ENCODE measurements around the gene CTNND2.

Gene CTNND2

DNA sequence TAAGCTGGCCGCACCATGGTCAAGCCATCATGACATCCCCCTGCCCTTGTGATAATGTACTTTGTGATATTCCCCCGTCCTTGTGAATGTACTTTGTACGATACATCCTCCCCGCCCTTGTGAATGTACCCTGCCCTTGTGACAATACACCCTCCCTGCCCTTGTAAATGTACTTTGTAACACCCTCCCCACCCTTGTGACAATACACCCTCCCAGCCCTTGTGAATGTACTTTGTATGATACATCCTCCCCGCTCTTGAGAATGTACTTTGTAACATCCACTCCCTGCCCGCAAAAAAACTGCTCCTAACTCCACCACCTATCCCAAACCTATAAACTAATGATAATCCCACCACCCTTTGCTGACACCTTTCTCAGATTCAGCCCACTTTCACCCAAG is 313.8 kb downstream of the CTNND2 start:
- H3K36me3 ChIP-seq (ENCODE audit: control insufficient read depth in 4 of 4, insufficient read depth in 4 of 4, low read length in 3 of 4), result no peaks in the 10 kb centered on the region
- 96% methylated on average over 6 of the region's 6 CpGs for WGBS (ENCODE audit: insufficient coverage)
- H3K9me3 ChIP-seq (ENCODE audit: control extremely low read depth in 1 of 5, control insufficient read depth in 4 of 5, insufficient read depth in 2 of 5, low read depth in 1 of 5, low read length in 4 of 5), result no peaks in the 10 kb centered on the region
- peaks cover 0 to 3% (median 1%) of the 10 kb centered on the region in 4 experiments for H3K4me1 ChIP-seq (ENCODE audit: control extremely low read depth in 1 of 4, control insufficient read depth in 4 of 4, insufficient read depth in 4 of 4, low read length in 3 of 4)
- no peaks in the 10 kb centered on the region for H3K27me3 ChIP-seq (replicated peaks in 2 of 5; ENCODE audit: control insufficient read depth in 4 of 5, insufficient read depth in 5 of 5, low read length in 4 of 5)
- H3K4me3 ChIP-seq (ENCODE audit: control insufficient read depth in 1 of 7, extremely low read depth in 1 of 7, insufficient read depth in 4 of 7, low read depth in 2 of 7, low read length in 6 of 7), result no peak overlapping the region
- ChIA-PET CTCF (no interaction called here), POLR2A (no interaction called here)
- H3K27ac ChIP-seq (ENCODE audit: insufficient read depth in 1 of 2, low read depth in 1 of 2, low read length in 2 of 2, poor library complexity in 1 of 2, severe bottlenecking in 2 of 2), result no peak overlapping the region
- no peak for DNase-seq

DNA sequence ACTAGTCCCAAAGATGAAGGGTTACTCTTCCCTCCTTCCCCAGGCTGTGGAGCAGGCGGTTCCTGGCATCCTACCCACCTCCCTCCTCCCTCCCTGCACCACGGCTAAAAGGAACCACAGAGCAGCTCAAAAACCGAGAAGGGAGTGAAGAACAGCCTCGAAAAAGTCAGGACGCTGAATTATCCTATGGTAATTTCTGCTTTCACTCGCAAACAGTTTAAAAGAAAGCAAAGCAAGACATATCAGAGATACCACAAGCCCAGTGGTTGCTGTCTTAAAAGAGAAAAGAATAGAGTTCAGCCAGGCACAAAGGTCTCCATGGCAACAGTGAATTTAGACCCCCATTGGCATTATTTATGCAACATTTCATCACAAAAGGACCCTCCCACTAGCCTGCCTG is 315.4 kb downstream of the CTNND2 start:
- Histone ChIP-seq H3K27ac (ENCODE audit: insufficient read depth in 1 of 2, low read depth in 1 of 2, low read length in 2 of 2, poor library complexity in 1 of 2, severe bottlenecking in 2 of 2) (no peak overlapping the region), H3K27me3 (replicated peaks in 2 of 5; ENCODE audit: control insufficient read depth in 4 of 5, insufficient read depth in 5 of 5, low read length in 4 of 5) (no peaks in the 10 kb centered on the region), H3K4me1 (ENCODE audit: control extremely low read depth in 1 of 4, control insufficient read depth in 4 of 4, insufficient read depth in 4 of 4, low read length in 3 of 4) (peaks cover 0 to 3% (median 1%) of the 10 kb centered on the region in 4 experiments), H3K9me3 (ENCODE audit: control extremely low read depth in 1 of 5, control insufficient read depth in 4 of 5, insufficient read depth in 2 of 5, low read depth in 1 of 5, low read length in 4 of 5) (no peaks in the 10 kb centered on the region), H3K36me3 (ENCODE audit: control insufficient read depth in 4 of 4, insufficient read depth in 4 of 4, low read length in 3 of 4) (no peaks in the 10 kb centered on the region), H3K4me3 (ENCODE audit: control insufficient read depth in 1 of 7, extremely low read depth in 1 of 7, insufficient read depth in 4 of 7, low read depth in 2 of 7, low read length in 6 of 7) (peak overlapping the region in 4 of 7 experiments; percentile 27 to 63 (median 50))
- peak in 2 of 3 donors; percentile 42 to 48 for DNase-seq
- 6% methylated on average over 5 of the region's 6 CpGs for WGBS (ENCODE audit: insufficient coverage)
- POLR2A ChIA-PET, result no interaction called here
- CTCF ChIA-PET, result interaction anchor here (0.9 kb wide), 1 partner anchor 12 kb away, joined by 3 read pairs; no protein-coding TSS in a partner anchor

DNA sequence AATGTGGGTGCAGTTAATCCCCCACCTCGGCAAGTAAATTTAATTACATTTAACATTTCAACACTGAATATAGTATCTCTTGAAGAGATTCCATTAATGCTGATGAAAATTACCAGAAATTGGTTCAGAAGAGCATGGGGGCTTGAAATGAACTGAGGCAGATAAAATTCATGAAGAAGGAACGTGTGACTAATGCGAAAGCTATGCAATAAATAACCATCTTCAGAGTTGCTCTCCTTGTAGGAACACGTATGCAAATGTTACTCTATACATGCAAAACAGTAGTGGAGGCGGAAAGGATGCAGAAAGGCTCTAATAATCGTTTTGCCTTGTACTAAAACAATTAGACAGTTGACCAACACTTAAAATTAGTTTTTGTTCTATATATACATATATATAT is 320.2 kb downstream of the CTNND2 start:
- Histone ChIP-seq H3K36me3 (ENCODE audit: control insufficient read depth in 4 of 4, insufficient read depth in 4 of 4, low read length in 3 of 4) (no peaks in the 10 kb centered on the region), H3K9me3 (ENCODE audit: control extremely low read depth in 1 of 5, control insufficient read depth in 4 of 5, insufficient read depth in 2 of 5, low read depth in 1 of 5, low read length in 4 of 5) (no peaks in the 10 kb centered on the region), H3K4me1 (ENCODE audit: control extremely low read depth in 1 of 4, control insufficient read depth in 4 of 4, insufficient read depth in 4 of 4, low read length in 3 of 4) (peaks cover 0 to 3% (median 1%) of the 10 kb centered on the region in 4 experiments), H3K27ac (ENCODE audit: insufficient read depth in 1 of 2, low read depth in 1 of 2, low read length in 2 of 2, poor library complexity in 1 of 2, severe bottlenecking in 2 of 2) (no peak overlapping the region), H3K4me3 (ENCODE audit: control insufficient read depth in 1 of 7, extremely low read depth in 1 of 7, insufficient read depth in 4 of 7, low read depth in 2 of 7, low read length in 6 of 7) (no peak overlapping the region), H3K27me3 (replicated peaks in 2 of 5; ENCODE audit: control insufficient read depth in 4 of 5, insufficient read depth in 5 of 5, low read length in 4 of 5) (no peaks in the 10 kb centered on the region)
- DNase-seq, result no peak
- ChIA-PET CTCF (no interaction called here), POLR2A (no interaction called here)
- WGBS (ENCODE audit: insufficient coverage), result 100% methylated on average over 2 of the region's 6 CpGs

DNA sequence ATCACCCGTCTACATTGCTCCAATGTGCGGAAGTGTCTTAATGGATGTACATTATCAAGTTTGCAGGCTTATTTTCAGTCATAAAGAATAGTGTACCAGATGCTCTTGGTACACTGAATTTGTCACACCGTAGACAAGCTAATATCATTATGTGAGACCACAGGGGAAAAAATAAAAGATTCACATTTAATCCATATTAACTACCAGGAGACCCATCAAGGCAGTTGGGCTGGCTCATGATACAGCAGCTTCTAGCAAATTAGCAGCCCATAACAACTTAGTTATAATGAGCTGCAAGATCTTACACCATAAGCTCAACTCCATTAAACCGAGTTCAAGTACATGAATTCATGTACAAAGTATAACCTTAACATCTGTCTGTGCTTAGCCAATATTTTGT is 324.9 kb downstream of the CTNND2 start:
- H3K4me3 ChIP-seq (ENCODE audit: control insufficient read depth in 1 of 7, extremely low read depth in 1 of 7, insufficient read depth in 4 of 7, low read depth in 2 of 7, low read length in 6 of 7), result no peak overlapping the region
- WGBS (ENCODE audit: insufficient coverage), result 100% methylated on average over 1 of the region's 4 CpGs
- H3K27ac ChIP-seq (ENCODE audit: insufficient read depth in 1 of 2, low read depth in 1 of 2, low read length in 2 of 2, poor library complexity in 1 of 2, severe bottlenecking in 2 of 2), result no peak overlapping the region
- ChIA-PET CTCF (no interaction called here), POLR2A (no interaction called here)
- no peaks in the 10 kb centered on the region for H3K27me3 ChIP-seq (replicated peaks in 2 of 5; ENCODE audit: control insufficient read depth in 4 of 5, insufficient read depth in 5 of 5, low read length in 4 of 5)
- H3K36me3 ChIP-seq (ENCODE audit: control insufficient read depth in 4 of 4, insufficient read depth in 4 of 4, low read length in 3 of 4), result no peaks in the 10 kb centered on the region
- DNase-seq, result no peak
- no peaks in the 10 kb centered on the region for H3K9me3 ChIP-seq (ENCODE audit: control extremely low read depth in 1 of 5, control insufficient read depth in 4 of 5, insufficient read depth in 2 of 5, low read depth in 1 of 5, low read length in 4 of 5)
- H3K4me1 ChIP-seq (ENCODE audit: control extremely low read depth in 1 of 4, control insufficient read depth in 4 of 4, insufficient read depth in 4 of 4, low read length in 3 of 4), result no peaks in the 10 kb centered on the region

DNA sequence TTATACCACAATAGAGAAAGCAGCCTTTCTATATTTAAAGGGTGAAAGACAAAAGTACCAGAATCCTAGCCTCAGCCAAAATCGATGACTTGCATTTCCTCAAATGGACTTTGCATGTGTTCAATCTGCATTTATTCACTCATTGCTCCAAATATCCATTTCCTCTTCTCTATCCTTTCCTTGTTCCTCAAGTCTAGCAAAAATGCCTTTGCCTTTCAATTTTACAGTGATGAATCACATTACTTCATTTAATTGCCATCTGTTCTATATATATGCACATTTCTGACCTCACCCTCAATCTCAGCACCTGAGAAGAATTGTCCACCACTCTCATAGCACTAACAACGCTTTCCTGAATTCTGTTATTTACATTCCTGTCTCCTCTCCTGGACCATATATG is 329.5 kb downstream of the CTNND2 start:
- H3K4me3 ChIP-seq (ENCODE audit: control insufficient read depth in 1 of 7, extremely low read depth in 1 of 7, insufficient read depth in 4 of 7, low read depth in 2 of 7, low read length in 6 of 7), result no peak overlapping the region
- no peaks in the 10 kb centered on the region for H3K27me3 ChIP-seq (replicated peaks in 2 of 5; ENCODE audit: control insufficient read depth in 4 of 5, insufficient read depth in 5 of 5, low read length in 4 of 5)
- CTCF ChIA-PET, result no interaction called here
- WGBS (ENCODE audit: insufficient coverage), result 100% methylated on average over 2 of the region's 2 CpGs
- H3K27ac ChIP-seq (ENCODE audit: insufficient read depth in 1 of 2, low read depth in 1 of 2, low read length in 2 of 2, poor library complexity in 1 of 2, severe bottlenecking in 2 of 2), result no peak overlapping the region
- no peaks in the 10 kb centered on the region for H3K4me1 ChIP-seq (ENCODE audit: control extremely low read depth in 1 of 4, control insufficient read depth in 4 of 4, insufficient read depth in 4 of 4, low read length in 3 of 4)
- DNase-seq, result no peak
- POLR2A ChIA-PET, result no interaction called here
- H3K9me3 ChIP-seq (ENCODE audit: control extremely low read depth in 1 of 5, control insufficient read depth in 4 of 5, insufficient read depth in 2 of 5, low read depth in 1 of 5, low read length in 4 of 5), result no peaks in the 10 kb centered on the region
- no peaks in the 10 kb centered on the region for H3K36me3 ChIP-seq (ENCODE audit: control insufficient read depth in 4 of 4, insufficient read depth in 4 of 4, low read length in 3 of 4)

GRCh38 chr5:11573140-11573992 is 330.9 kb downstream of the CTNND2 start:
- H3K27ac ChIP-seq (ENCODE audit: insufficient read depth in 1 of 2, low read depth in 1 of 2, low read length in 2 of 2, poor library complexity in 1 of 2, severe bottlenecking in 2 of 2), result no peak overlapping the region
- WGBS (ENCODE audit: insufficient coverage), result 90% methylated on average over 4 of the region's 5 CpGs
- no peaks in the 10 kb centered on the region for H3K27me3 ChIP-seq (replicated peaks in 2 of 5; ENCODE audit: control insufficient read depth in 4 of 5, insufficient read depth in 5 of 5, low read length in 4 of 5)
- CTCF ChIA-PET, result no interaction called here
- H3K36me3 ChIP-seq (ENCODE audit: control insufficient read depth in 4 of 4, insufficient read depth in 4 of 4, low read length in 3 of 4), result no peaks in the 10 kb centered on the region
- DNase-seq, result no peak
- H3K4me3 ChIP-seq (ENCODE audit: control insufficient read depth in 1 of 7, extremely low read depth in 1 of 7, insufficient read depth in 4 of 7, low read depth in 2 of 7, low read length in 6 of 7), result no peak overlapping the region
- H3K4me1 ChIP-seq (ENCODE audit: control extremely low read depth in 1 of 4, control insufficient read depth in 4 of 4, insufficient read depth in 4 of 4, low read length in 3 of 4), result no peaks in the 10 kb centered on the region
- no peaks in the 10 kb centered on the region for H3K9me3 ChIP-seq (ENCODE audit: control extremely low read depth in 1 of 5, control insufficient read depth in 4 of 5, insufficient read depth in 2 of 5, low read depth in 1 of 5, low read length in 4 of 5)
- POLR2A ChIA-PET, result no interaction called here

DNA sequence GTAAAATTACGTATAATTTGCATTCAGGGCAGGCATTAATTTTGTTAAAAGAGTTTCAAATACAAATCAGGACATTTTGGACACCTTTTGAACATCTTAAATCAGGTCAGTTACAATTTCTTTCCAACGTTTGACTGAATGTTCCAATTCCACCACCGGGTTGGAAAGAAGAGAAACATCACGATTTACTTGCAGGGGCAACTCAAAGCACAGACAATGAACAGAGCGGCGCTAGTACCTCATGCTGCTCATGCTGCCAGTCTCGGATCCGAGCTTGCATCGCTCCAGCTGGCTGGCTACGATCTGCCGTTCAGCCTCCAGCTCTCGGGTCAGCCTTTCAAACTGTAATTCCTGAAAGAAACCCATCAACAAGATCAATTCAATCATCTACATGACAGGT is 339.5 kb downstream of the CTNND2 start:
- H3K36me3 ChIP-seq (ENCODE audit: control insufficient read depth in 4 of 4, insufficient read depth in 4 of 4, low read length in 3 of 4), result no peaks in the 10 kb centered on the region
- no peak overlapping the region for H3K4me3 ChIP-seq (ENCODE audit: control insufficient read depth in 1 of 7, extremely low read depth in 1 of 7, insufficient read depth in 4 of 7, low read depth in 2 of 7, low read length in 6 of 7)
- DNase-seq, result no peak
- H3K27me3 ChIP-seq (replicated peaks in 2 of 5; ENCODE audit: control insufficient read depth in 4 of 5, insufficient read depth in 5 of 5, low read length in 4 of 5), result no peaks in the 10 kb centered on the region
- ChIA-PET CTCF (no interaction called here), POLR2A (no interaction called here)
- H3K9me3 ChIP-seq (ENCODE audit: control extremely low read depth in 1 of 5, control insufficient read depth in 4 of 5, insufficient read depth in 2 of 5, low read depth in 1 of 5, low read length in 4 of 5), result no peaks in the 10 kb centered on the region
- H3K4me1 ChIP-seq (ENCODE audit: control extremely low read depth in 1 of 4, control insufficient read depth in 4 of 4, insufficient read depth in 4 of 4, low read length in 3 of 4), result no peaks in the 10 kb centered on the region
- 98% methylated on average over 9 of the region's 12 CpGs for WGBS (ENCODE audit: insufficient coverage)
- no peak overlapping the region for H3K27ac ChIP-seq (ENCODE audit: insufficient read depth in 1 of 2, low read depth in 1 of 2, low read length in 2 of 2, poor library complexity in 1 of 2, severe bottlenecking in 2 of 2)

All from common myeloid progenitor, CD34-positive (primary cell).